HG03175 (cell line): ENCODE data around the gene TFAP2C.
"Not testable (repeated sequence)": the region's sequence is repeated elsewhere in the genome, so short reads cannot be mapped to it uniquely, and the experiment has no call there.

ENCODE experiments used
- ATAC-seq: cut with Tn5 transposase; IDR thresholded peaks from one replicate; pipeline ENCODE4 v1.9.1; 2021; ENCODE audit warnings: mild to moderate bottlenecking, moderate library complexity; ENCODE audit not compliant: unreplicated experiment

TFAP2C gene

GRCh38 chr20:56637576-56637975 lies 8.5 kb downstream of the TFAP2C start:
- no peak for ATAC-seq

GRCh38 chr20:56646599-56646998 lies 17.5 kb downstream of the TFAP2C start:
- no peak for ATAC-seq

GRCh38 chr20:56653211-56653610 lies 24.1 kb downstream of the TFAP2C start:
- ATAC-seq: no peak

GRCh38 chr20:56656632-56657031 lies 27.5 kb downstream of the TFAP2C start:
- ATAC-seq: no peak

GRCh38 chr20:56657879-56658278 lies 28.8 kb downstream of the TFAP2C start:
- ATAC-seq: no peak

- not testable (repeated sequence) for ATAC-seq
Observed at GRCh38 chr20:56658341-56658947, 29.3 kb downstream of the TFAP2C start.

GRCh38 chr20:56663660-56664059 lies 34.6 kb downstream of the TFAP2C start:
- ATAC-seq: no peak

- no peak for ATAC-seq
Observed at GRCh38 chr20:56664796-56665195, 35.7 kb downstream of the TFAP2C start.

- no peak for ATAC-seq
Observed at GRCh38 chr20:56665806-56666205, 36.7 kb downstream of the TFAP2C start.

- no peak for ATAC-seq
Observed at GRCh38 chr20:56673450-56673849, 44.3 kb downstream of the TFAP2C start.

- no peak for ATAC-seq
Observed at GRCh38 chr20:56676001-56676400, 46.9 kb downstream of the TFAP2C start.

- no peak for ATAC-seq
Observed at GRCh38 chr20:56676679-56677078, 47.6 kb downstream of the TFAP2C start.

GRCh38 chr20:56683077-56683865 lies 54.2 kb downstream of the TFAP2C start:
- no peak for ATAC-seq

- no peak for ATAC-seq
Observed at GRCh38 chr20:56685879-56686278, 56.8 kb downstream of the TFAP2C start.

GRCh38 chr20:56687061-56687460 lies 58.0 kb downstream of the TFAP2C start:
- no peak for ATAC-seq

GRCh38 chr20:56688106-56688505 lies 59.0 kb downstream of the TFAP2C start:
- no peak for ATAC-seq
